Common myeloid progenitor, CD34-positive (primary cell): ENCODE results near the gene TNRC6C.

Source experiments
- CTCF ChIA-PET: fragments of 350-600 bp; sonication (Branson Sonifier 250); formaldehyde crosslinking; loops from one replicate; lab custom pipeline; 2021; ENCODE audit warnings: antibody characterized with exemption; lab: Charles Lee
- POLR2A ChIA-PET: fragments of 350-600 bp; sonication (Branson Sonifier 250); formaldehyde crosslinking; loops from one replicate; lab custom pipeline; 2021; ENCODE audit warnings: antibody characterized with exemption; lab: Charles Lee
- DNase-seq, 3 donors: peaks; one replicate each; pipeline versions ENCODE4 v3.0.0 to v3.0.0-alpha.2; 2013
- H3K27ac ChIP-seq, 2 experiments: 1 replicate in 1 of 2; 2 replicates in 1 of 2; pipeline ENCODE4 v1.7.0; 2013; ENCODE audit warnings: inconsistent platforms in 2 of 2, low read length in 2 of 2, mild to moderate bottlenecking in 2 of 2, low read depth in 1 of 2, moderate library complexity in 1 of 2; ENCODE audit not compliant: severe bottlenecking in 2 of 2, insufficient read depth in 1 of 2, poor library complexity in 1 of 2
- H3K27me3 ChIP-seq, 5 experiments: replicated peaks in 2 of 5; 1 replicate in 3 of 5; 2 replicates in 2 of 5; pipeline versions ENCODE4 v1.6.1 to v1.7.0; 2013; ENCODE audit warnings: low read length in 4 of 5, mild to moderate bottlenecking in 2 of 5, moderate library complexity in 2 of 5, inconsistent platforms in 1 of 5; ENCODE audit not compliant: insufficient read depth in 5 of 5, control insufficient read depth in 4 of 5
- H3K36me3 ChIP-seq, 4 experiments: 1 replicate in 2 of 4; 2 replicates in 2 of 4; pipeline versions ENCODE4 v1.6.1 to v1.7.0; 2013; ENCODE audit warnings: low read length in 3 of 4, control low read depth in 1 of 4, mild to moderate bottlenecking in 1 of 4; ENCODE audit not compliant: control insufficient read depth in 4 of 4, insufficient read depth in 4 of 4
- H3K4me1 ChIP-seq, 4 experiments: 1 replicate in 3 of 4; 2 replicates in 1 of 4; pipeline versions ENCODE4 v1.6.1 to v1.7.1; 2013; ENCODE audit warnings: low read length in 3 of 4, mild to moderate bottlenecking in 3 of 4, control low read depth in 1 of 4, inconsistent platforms in 1 of 4, moderate library complexity in 1 of 4; ENCODE audit not compliant: control insufficient read depth in 4 of 4, insufficient read depth in 4 of 4; ENCODE audit errors: control extremely low read depth in 1 of 4
- H3K4me3 ChIP-seq, 7 experiments: 1 replicate in 4 of 7; 2 replicates in 3 of 7; pipeline versions ENCODE4 v1.5.1 to v1.7.0; 2013; ENCODE audit warnings: mild to moderate bottlenecking in 7 of 7, low read length in 6 of 7, moderate library complexity in 6 of 7, inconsistent platforms in 2 of 7, low read depth in 2 of 7, control low read depth in 1 of 7; ENCODE audit not compliant: insufficient read depth in 4 of 7, control insufficient read depth in 1 of 7; ENCODE audit errors: extremely low read depth in 1 of 7
- H3K9me3 ChIP-seq, 5 experiments: 1 replicate in 4 of 5; 2 replicates in 1 of 5; pipeline versions ENCODE4 v1.6.1 to v1.7.1; 2013; ENCODE audit warnings: low read length in 4 of 5, mild to moderate bottlenecking in 2 of 5, inconsistent platforms in 1 of 5, low read depth in 1 of 5, moderate library complexity in 1 of 5; ENCODE audit not compliant: control insufficient read depth in 4 of 5, insufficient read depth in 2 of 5; ENCODE audit errors: control extremely low read depth in 1 of 5
- WGBS: methylation state at CpG from one replicate; pipeline ENCODE4 v1.1.5; 2013; ENCODE audit not compliant: insufficient coverage; 5-methylcytosine and 5-hydroxymethylcytosine counted together

The TNRC6C gene

GRCh38 chr17:78103311-78103710, 144.8 kb downstream of the TNRC6C start:
- ChIA-PET POLR2A (interaction anchor here (0.7 kb wide), 1 partner anchor 19 kb away, joined by 4 read pairs; no protein-coding TSS in a partner anchor), CTCF (interaction anchor here (1.6 to 1.7 kb wide), 2 partner anchors 18 to 32 kb away, joined by 4 to 5 read pairs; no protein-coding TSS in a partner anchor)
- no peak overlapping the region for H3K27ac ChIP-seq
- H3K4me3 ChIP-seq: no peak overlapping the region
- H3K27me3 ChIP-seq: no peaks in the 10 kb centered on the region
- peaks cover 13 to 70% (median 45%) of the 10 kb centered on the region in 4 experiments for H3K36me3 ChIP-seq
- DNase-seq: no peak
- H3K9me3 ChIP-seq: no peaks in the 10 kb centered on the region
- no peaks in the 10 kb centered on the region for H3K4me1 ChIP-seq
- 100% methylated on average over 4 of the region's 4 CpGs for WGBS

- 99% methylated on average over 28 of the region's 28 CpGs for WGBS
- ChIA-PET POLR2A (no interaction called here), CTCF (no interaction called here)
Observed at GRCh38 chr17:78104540-78104941, 146.0 kb downstream of the TNRC6C start.

GRCh38 chr17:78105101-78105500, 146.6 kb downstream of the TNRC6C start:
- CTCF ChIA-PET: no interaction called here
- Histone ChIP-seq H3K4me3 (no peak overlapping the region), H3K27ac (no peak overlapping the region), H3K9me3 (no peaks in the 10 kb centered on the region), H3K27me3 (no peaks in the 10 kb centered on the region), H3K36me3 (peaks cover 8 to 68% (median 44%) of the 10 kb centered on the region in 4 experiments), H3K4me1 (no peaks in the 10 kb centered on the region)
- no peak for DNase-seq
- POLR2A ChIA-PET: no interaction called here
- 98% methylated on average over 14 of the region's 16 CpGs for WGBS

More at GRCh38 chr17:78104540-78104941, 146.0 kb downstream of the TNRC6C start:
- no peak overlapping the region for H3K27ac ChIP-seq
- no peaks in the 10 kb centered on the region for H3K4me1 ChIP-seq
- no peaks in the 10 kb centered on the region for H3K27me3 ChIP-seq
- H3K4me3 ChIP-seq: no peak overlapping the region
- H3K9me3 ChIP-seq: no peaks in the 10 kb centered on the region
- peaks cover 11 to 70% (median 45%) of the 10 kb centered on the region in 4 experiments for H3K36me3 ChIP-seq
- no peak for DNase-seq

GRCh38 chr17:78105551-78105950, 147.0 kb downstream of the TNRC6C start:
- Histone ChIP-seq H3K27me3 (no peaks in the 10 kb centered on the region), H3K9me3 (no peaks in the 10 kb centered on the region), H3K27ac (no peak overlapping the region), H3K4me1 (no peaks in the 10 kb centered on the region), H3K4me3 (no peak overlapping the region), H3K36me3 (peaks cover 7 to 68% (median 45%) of the 10 kb centered on the region in 4 experiments)
- POLR2A ChIA-PET: no interaction called here
- 98% methylated on average over 8 of the region's 13 CpGs for WGBS
- CTCF ChIA-PET: no interaction called here
- no peak for DNase-seq

GRCh38 chr17:78106211-78106610, 147.7 kb downstream of the TNRC6C start:
- H3K27ac ChIP-seq: no peak overlapping the region
- no peaks in the 10 kb centered on the region for H3K9me3 ChIP-seq
- no peak overlapping the region for H3K4me3 ChIP-seq
- H3K4me1 ChIP-seq: no peaks in the 10 kb centered on the region
- POLR2A ChIA-PET: no interaction called here
- no peaks in the 10 kb centered on the region for H3K27me3 ChIP-seq
- H3K36me3 ChIP-seq: peaks cover 11 to 75% (median 49%) of the 10 kb centered on the region in 4 experiments
- CTCF ChIA-PET: interaction anchor here (1.4 kb wide), 1 partner anchor 144 kb away, joined by 4 read pairs; no protein-coding TSS in a partner anchor
- WGBS: 96% methylated on average over 9 of the region's 15 CpGs
- DNase-seq: no peak

- Histone ChIP-seq H3K27me3 (no peaks in the 10 kb centered on the region), H3K4me1 (no peaks in the 10 kb centered on the region), H3K27ac (no peak overlapping the region), H3K4me3 (no peak overlapping the region), H3K36me3 (peaks cover 13 to 76% (median 49%) of the 10 kb centered on the region in 4 experiments), H3K9me3 (no peaks in the 10 kb centered on the region)
- no peak for DNase-seq
- 93% methylated on average over 3 of the region's 10 CpGs for WGBS
- POLR2A ChIA-PET: no interaction called here
- CTCF ChIA-PET: interaction anchor here (1.4 kb wide), 2 partner anchors 23 to 143 kb away, joined by 4 to 6 read pairs; no protein-coding TSS in a partner anchor
Observed at GRCh38 chr17:78107457-78107856, 149.0 kb downstream of the TNRC6C start.

GRCh38 chr17:78107976-78108725, 149.6 kb downstream of the TNRC6C start:
- H3K4me3 ChIP-seq: no peak overlapping the region
- 96% methylated on average over 15 of the region's 21 CpGs for WGBS
- peaks cover 13 to 76% (median 50%) of the 10 kb centered on the region in 4 experiments for H3K36me3 ChIP-seq
- H3K9me3 ChIP-seq: no peaks in the 10 kb centered on the region
- CTCF ChIA-PET: interaction anchor here (1.2 to 9.4 kb wide), 3 partner anchors 24 to 69 kb away, joined by 3 to 122 read pairs (median 6); partner anchors contain the start of gene TMC8
- POLR2A ChIA-PET: interaction anchor here (0.7 kb wide), 1 partner anchor 8 kb away, joined by 3 read pairs; no protein-coding TSS in a partner anchor
- no peaks in the 10 kb centered on the region for H3K27me3 ChIP-seq
- no peak overlapping the region for H3K27ac ChIP-seq
- no peak for DNase-seq
- H3K4me1 ChIP-seq: peaks cover 0 to 3% (median 0%) of the 10 kb centered on the region in 4 experiments
